HCT116 (cell line): ENCODE data around the gene UBE2V1. TPM values are rescaled to one million over a fixed set of nuclear protein-coding genes. Genes with fewer than 3 reads are reported as not detected.
"Not testable (repeated sequence)": the region's sequence is repeated elsewhere in the genome, so short reads cannot be mapped to it uniquely, and the experiment has no call there.

ENCODE experiments used
- ATAC-seq: fragments of 200-7000 bp; cut with Tn5 transposase; 2 replicates; pipeline ENCODE4 v1.9.1; 2020; ENCODE audit warnings: mild to moderate bottlenecking, moderate library complexity
- BruUV-seq: library from RNA; stranded (reverse); fragments of 400-500 nt; replicated peaks from 2 replicates; lab custom pipeline; 2021; lab: Mats Ljungman, UMichigan
- CTCF ChIA-PET: fragments of 300-600 bp; sonication (Branson Sonifier 250); formaldehyde crosslinking; loops from one replicate; lab custom pipeline; 2021; ENCODE audit warnings: antibody characterized with exemption; lab: Charles Lee
- POLR2A ChIA-PET: fragments of 300-600, 350-600 bp; sonication (Branson Sonifier 250); formaldehyde crosslinking; loops from one replicate; lab custom pipeline; 2021; ENCODE audit warnings: antibody characterized with exemption; lab: Charles Lee
- RAD21 ChIA-PET, 2 experiments: fragments of 300-600 bp; sonication (Branson Sonifier 250); formaldehyde crosslinking; loops; one replicate each; lab custom pipeline; 2023; ENCODE audit warnings: low total read pairs in 2 of 2; ENCODE audit not compliant: uncharacterized antibody in 2 of 2, unreplicated experiment in 2 of 2, low non-redundant PET in 1 of 2; lab: Charles Lee
- DNase-seq: peaks from one replicate; pipeline ENCODE4 v3.0.0-alpha.2; 2010; ENCODE audit warnings: low read depth, low spot score
- H2AFZ ChIP-seq: fragments of 200-600 bp; shearing (Covaris generic), sonication (generic); 2 replicates; pipeline ENCODE4 v1.6.1; 2017; ENCODE audit warnings: low read depth, mixed run types, mixed read lengths, antibody characterized with exemption, low read length; ENCODE audit not compliant: poor library complexity, severe bottlenecking
- H3K27ac ChIP-seq: 2 replicates; pipeline ENCODE4 v1.5.1; 2012; ENCODE audit warnings: low read depth, low read length
- H3K27me3 ChIP-seq: fragments of 200-600 bp; sonication (generic); 2 replicates; pipeline ENCODE4 v1.6.1; 2016; ENCODE audit warnings: mixed run types, low read length, mixed read lengths; ENCODE audit not compliant: insufficient read depth
- H3K36me3 ChIP-seq, 2 experiments: fragments of 200-500 bp in 1 of 2; fragments of 200-600 bp in 1 of 2; sonication (Bioruptor generic) in 1 of 2; sonication (generic) in 1 of 2; 2 replicates each; pipeline versions ENCODE4 v1.5.1 to v1.6.1; 2014 to 2016; ENCODE audit warnings: low read length in 2 of 2, inconsistent platforms in 1 of 2, mixed read lengths in 1 of 2, mixed run types in 1 of 2; ENCODE audit not compliant: insufficient read depth in 2 of 2, control insufficient read depth in 1 of 2
- H3K4me1 ChIP-seq, 2 experiments: fragments of 200-600 bp in 1 of 2; sonication (generic) in 1 of 2; 2 replicates each; pipeline versions ENCODE4 v1.5.1 to v1.6.1; 2012 to 2017; ENCODE audit warnings: low read length in 2 of 2, inconsistent platforms in 1 of 2, mild to moderate bottlenecking in 1 of 2, mixed read lengths in 1 of 2, mixed run types in 1 of 2, moderate library complexity in 1 of 2; ENCODE audit not compliant: insufficient read depth in 2 of 2, control insufficient read depth in 1 of 2
- H3K4me2 ChIP-seq: fragments of 200-600 bp; sonication (generic); 2 replicates; pipeline ENCODE4 v1.6.1; 2017; ENCODE audit warnings: mixed run types, low read length, mixed read lengths
- H3K4me3 ChIP-seq, 2 experiments: fragments of 200-600 bp in 1 of 2; sonication (generic) in 1 of 2; replicated peaks in 1 of 2; 2 replicates each; pipeline ENCODE4 v1.5.1; 2011 to 2016; ENCODE audit warnings: low read length in 2 of 2, control low read depth in 1 of 2, low read depth in 1 of 2, mild to moderate bottlenecking in 1 of 2, mixed read lengths in 1 of 2, mixed run types in 1 of 2
- H3K79me2 ChIP-seq: fragments of 200-600 bp; sonication (generic); 2 replicates; pipeline ENCODE4 v1.6.1; 2017; ENCODE audit warnings: mild to moderate bottlenecking, mixed run types, low read length, moderate library complexity, mixed read lengths; ENCODE audit not compliant: insufficient read depth
- H3K9ac ChIP-seq: fragments of 200-600 bp; sonication (generic); 2 replicates; pipeline ENCODE4 v1.6.1; 2016; ENCODE audit warnings: low read length, mixed read lengths
- H3K9me2 ChIP-seq: fragments of 200-600 bp; sonication (generic), shearing (Covaris generic); 2 replicates; pipeline ENCODE4 v1.6.1; 2017; ENCODE audit warnings: mixed run types, mild to moderate bottlenecking, moderate library complexity; ENCODE audit not compliant: insufficient read depth
- H3K9me3 ChIP-seq, 2 experiments: fragments of 200-500 bp in 1 of 2; fragments of 200-600 bp in 1 of 2; sonication (Bioruptor generic) in 1 of 2; sonication (generic) in 1 of 2; 2 replicates each; pipeline ENCODE4 v1.6.1; 2014 to 2017; ENCODE audit warnings: low read length in 2 of 2, mixed read lengths in 2 of 2, inconsistent platforms in 1 of 2, low read depth in 1 of 2, mild to moderate bottlenecking in 1 of 2, mixed run types in 1 of 2, moderate library complexity in 1 of 2; ENCODE audit not compliant: control insufficient read depth in 1 of 2, insufficient read depth in 1 of 2
- H4K20me1 ChIP-seq: fragments of 200-600 bp; sonication (generic), shearing (Covaris generic); 2 replicates; pipeline ENCODE4 v1.6.1; 2017; ENCODE audit warnings: mixed run types, mild to moderate bottlenecking, moderate library complexity; ENCODE audit not compliant: insufficient read depth
- POLR2A ChIP-seq: IDR thresholded peaks from 2 replicates; pipeline ENCODE4 v1.7.0; 2011; ENCODE audit warnings: borderline replicate concordance; ENCODE audit not compliant: insufficient read depth, insufficient read length; ENCODE audit errors: extremely low read depth
- POLR2AphosphoS5 ChIP-seq: IDR thresholded peaks from 2 replicates; pipeline ENCODE4 v1.6.1; 2011; ENCODE audit warnings: mild to moderate bottlenecking, low read depth, low read length, moderate library complexity
- SIN3A ChIP-seq: IDR thresholded peaks from 2 replicates; pipeline ENCODE4 v1.6.1; 2012; ENCODE audit warnings: low read depth
- SP1 ChIP-seq: IDR thresholded peaks from 2 replicates; pipeline ENCODE4 v1.6.1; 2012; ENCODE audit warnings: low read depth
- TCF7L2 ChIP-seq: IDR thresholded peaks from 2 replicates; pipeline ENCODE4 v1.7.0; 2011; ENCODE audit warnings: borderline replicate concordance, inconsistent platforms; ENCODE audit not compliant: insufficient read depth, insufficient read length; ENCODE audit errors: extremely low read depth
- YY1 ChIP-seq: IDR thresholded peaks from 2 replicates; pipeline ENCODE4 v1.6.1; 2011; ENCODE audit warnings: low read length, low read depth, moderate library complexity, mild to moderate bottlenecking; ENCODE audit not compliant: insufficient replicate concordance; ENCODE audit errors: extremely low read depth
- ZFX ChIP-seq: fragments of 450-650 bp; IDR thresholded peaks from 2 replicates; pipeline ENCODE4 v1.6.1; 2017
- intact Hi-C: fragments of 100-400 bp; cut with micrococcal nuclease; formaldehyde crosslinking; loops from 2 replicates; pipeline ENCODE4 v1.10.0; 2022
- total RNA-seq: library from RNA; stranded (reverse); gene quantifications from one replicate; pipeline ENCODE4 v1.2.1, GENCODE V29; 2021; ENCODE audit not compliant: unreplicated experiment
- TF ChIP-seq, protein P1 (sequence below), 3 experiments: fragments of 200-600 bp in 1 of 3; sonication (generic) in 1 of 3; IDR thresholded peaks in 2 of 3; conservative IDR thresholded peaks in 1 of 3; 2 replicates each; pipeline ENCODE4 v1.5.1; 2012 to 2017; ENCODE audit warnings: low read depth in 2 of 3, low read length in 2 of 3, antibody characterized with exemption in 1 of 3, borderline replicate concordance in 1 of 3, control low read depth in 1 of 3, mild to moderate bottlenecking in 1 of 3, mixed read lengths in 1 of 3, mixed run types in 1 of 3, moderate library complexity in 1 of 3; ENCODE audit not compliant: insufficient read depth in 1 of 3
- TF ChIP-seq, protein P2 (sequence below): IDR thresholded peaks from 2 replicates; pipeline ENCODE4 v1.6.1; 2012

Gene UBE2V1
- total RNA-seq, 1 experiment from 2014 or later = 114 TPM

DNA sequence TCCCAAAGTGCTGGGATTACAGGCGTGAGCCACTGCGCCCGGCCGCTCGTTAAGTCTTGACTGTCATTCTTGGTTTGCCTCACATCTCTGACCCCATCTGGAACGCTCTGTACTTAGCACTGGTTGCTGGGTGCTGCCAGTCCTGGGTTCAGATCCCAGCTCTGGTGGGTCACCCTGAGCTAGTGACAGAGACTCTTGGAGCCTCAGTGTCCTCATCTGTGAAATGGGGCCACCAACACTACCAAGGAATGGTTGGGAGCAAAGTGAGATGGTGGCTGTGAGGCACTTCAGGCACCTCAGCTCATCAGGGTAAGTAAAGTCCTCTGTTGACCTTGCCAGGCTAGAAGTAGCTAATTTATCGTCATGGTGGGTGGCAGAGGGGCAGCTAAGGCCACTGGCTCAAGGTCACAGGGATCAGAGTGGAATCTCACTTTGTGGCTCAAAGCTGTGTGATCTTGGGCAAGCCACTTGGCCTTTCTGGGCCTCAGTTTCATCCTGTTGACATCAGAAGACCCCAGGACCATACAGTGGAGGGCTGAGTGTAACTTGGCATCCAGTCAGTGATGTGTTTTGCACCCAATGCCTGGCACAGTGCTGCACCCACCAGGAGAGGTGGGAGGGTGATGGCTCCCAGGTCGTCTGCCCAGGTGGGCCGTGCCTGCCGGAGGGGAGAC lies 46.7 kb downstream of the UBE2V1 start:
- H2AFZ ChIP-seq = no peak overlapping the region
- no peaks in the 10 kb centered on the region for H3K36me3 ChIP-seq
- intact Hi-C loops = no loop called here
- peaks cover 3 to 10% of the 10 kb centered on the region in 2 experiments; a peak in 3 of 4 replicates for H3K4me1 ChIP-seq
- RAD21 ChIA-PET = interaction anchor here in 1 of 2 experiments (1.4 kb wide), 1 partner anchor 87 kb away, joined by 3 read pairs; no protein-coding TSS in a partner anchor
- CTCF ChIA-PET = interaction anchor here (1.3 kb wide), 1 partner anchor 87 kb away, joined by 4 read pairs; no protein-coding TSS in a partner anchor
- H3K27me3 ChIP-seq = no peaks in the 10 kb centered on the region
- H3K4me3 ChIP-seq = no peak overlapping the region
- DNase-seq (no peak), ATAC-seq (no peak)
- H3K9me2 ChIP-seq = no peaks in the 10 kb centered on the region
- no peaks in the 10 kb centered on the region for H4K20me1 ChIP-seq
- POLR2A ChIA-PET = interaction anchor here (0.5 kb wide), 1 partner anchor 152 kb away, joined by 3 read pairs; no protein-coding TSS in a partner anchor
- TF ChIP-seq ZFX = no peak
- TF ChIP-seq YY1 = no peak
- TF ChIP-seq POLR2AphosphoS5 = no peak
- TF ChIP-seq, protein P1, sequence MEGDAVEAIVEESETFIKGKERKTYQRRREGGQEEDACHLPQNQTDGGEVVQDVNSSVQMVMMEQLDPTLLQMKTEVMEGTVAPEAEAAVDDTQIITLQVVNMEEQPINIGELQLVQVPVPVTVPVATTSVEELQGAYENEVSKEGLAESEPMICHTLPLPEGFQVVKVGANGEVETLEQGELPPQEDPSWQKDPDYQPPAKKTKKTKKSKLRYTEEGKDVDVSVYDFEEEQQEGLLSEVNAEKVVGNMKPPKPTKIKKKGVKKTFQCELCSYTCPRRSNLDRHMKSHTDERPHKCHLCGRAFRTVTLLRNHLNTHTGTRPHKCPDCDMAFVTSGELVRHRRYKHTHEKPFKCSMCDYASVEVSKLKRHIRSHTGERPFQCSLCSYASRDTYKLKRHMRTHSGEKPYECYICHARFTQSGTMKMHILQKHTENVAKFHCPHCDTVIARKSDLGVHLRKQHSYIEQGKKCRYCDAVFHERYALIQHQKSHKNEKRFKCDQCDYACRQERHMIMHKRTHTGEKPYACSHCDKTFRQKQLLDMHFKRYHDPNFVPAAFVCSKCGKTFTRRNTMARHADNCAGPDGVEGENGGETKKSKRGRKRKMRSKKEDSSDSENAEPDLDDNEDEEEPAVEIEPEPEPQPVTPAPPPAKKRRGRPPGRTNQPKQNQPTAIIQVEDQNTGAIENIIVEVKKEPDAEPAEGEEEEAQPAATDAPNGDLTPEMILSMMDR (IDR thresholded peaks at IDR 0.05 in 2 of 3, conservative IDR thresholded peaks at IDR 0.05 in 1 of 3; ENCODE audit: borderline replicate concordance in 1 of 3, insufficient read depth in 1 of 3, low read depth in 2 of 3, low read length in 2 of 3) = no peak
- no peak for TF ChIP-seq SIN3A
- H3K4me2 ChIP-seq = no peak overlapping the region
- no TSS peak for BruUV-seq
- H3K9ac ChIP-seq = no peak overlapping the region
- H3K79me2 ChIP-seq = no peaks in the 10 kb centered on the region
- H3K27ac ChIP-seq = no peak overlapping the region
- no peaks in the 10 kb centered on the region for H3K9me3 ChIP-seq

DNA sequence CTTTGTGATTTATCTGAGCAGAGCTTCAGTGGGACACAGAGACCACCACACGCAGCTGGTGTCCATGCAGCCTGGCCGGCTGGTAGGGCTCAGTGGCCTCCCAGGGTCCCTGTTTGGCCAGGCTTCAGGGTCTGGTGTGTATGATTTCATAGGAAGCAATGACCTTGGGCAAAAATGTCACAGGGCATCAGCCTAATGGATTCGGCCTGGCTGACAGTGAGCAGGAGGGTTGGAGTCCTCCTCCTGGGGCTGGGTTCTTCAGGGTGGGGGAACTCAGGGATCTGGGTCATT lies 47.7 kb downstream of the UBE2V1 start:
- ChIA-PET CTCF (no interaction called here), POLR2A (no interaction called here), RAD21 (no interaction called here)
- peaks cover 1% of the 10 kb centered on the region in 2 experiments; a peak in 3 of 4 replicates for H3K4me1 ChIP-seq
- no peak overlapping the region for H2AFZ ChIP-seq
- no peaks in the 10 kb centered on the region for H3K9me3 ChIP-seq
- no peak overlapping the region for H3K27ac ChIP-seq
- no peak overlapping the region for H3K4me3 ChIP-seq
- no peaks in the 10 kb centered on the region for H3K27me3 ChIP-seq
- no peak overlapping the region for H3K9ac ChIP-seq
- TF ChIP-seq TCF7L2 (no peak), SP1 (no peak), POLR2A (no peak)
- TF ChIP-seq, protein P2, sequence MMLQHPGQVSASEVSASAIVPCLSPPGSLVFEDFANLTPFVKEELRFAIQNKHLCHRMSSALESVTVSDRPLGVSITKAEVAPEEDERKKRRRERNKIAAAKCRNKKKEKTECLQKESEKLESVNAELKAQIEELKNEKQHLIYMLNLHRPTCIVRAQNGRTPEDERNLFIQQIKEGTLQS = no peak
- H4K20me1 ChIP-seq = no peaks in the 10 kb centered on the region
- ATAC-seq (no peak), DNase-seq (no peak)
- no TSS peak for BruUV-seq
- H3K36me3 ChIP-seq = no peaks in the 10 kb centered on the region
- H3K9me2 ChIP-seq = no peaks in the 10 kb centered on the region
- intact Hi-C loops = no loop called here
- H3K79me2 ChIP-seq = no peaks in the 10 kb centered on the region
- no peak overlapping the region for H3K4me2 ChIP-seq

DNA sequence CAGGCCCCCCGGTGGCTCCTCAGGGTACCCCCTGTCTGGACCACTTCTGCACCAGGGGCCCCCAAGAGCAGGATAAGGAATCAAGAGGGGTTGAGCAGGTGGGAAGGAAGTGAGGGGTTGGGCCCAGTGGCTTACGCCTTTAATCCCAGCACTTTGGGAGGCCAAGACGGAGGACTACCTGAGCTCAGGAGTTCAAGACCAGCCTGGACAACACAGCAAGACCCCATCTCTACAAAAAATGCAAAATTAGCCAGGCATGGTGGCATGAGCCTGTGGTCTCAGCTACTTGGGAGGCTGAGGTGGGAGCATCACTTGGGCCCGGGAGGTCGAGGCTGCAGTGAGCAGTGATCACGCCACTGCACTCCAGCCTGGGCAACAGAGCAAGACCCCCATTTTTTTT lies 49.2 kb downstream of the UBE2V1 start:
- H3K27me3 ChIP-seq, H3K27ac ChIP-seq, ATAC-seq, H3K9ac ChIP-seq, H3K9me2 ChIP-seq, H3K36me3 ChIP-seq, H2AFZ ChIP-seq, BruUV-seq, intact Hi-C loops, POLR2A ChIA-PET, H3K9me3 ChIP-seq, RAD21 ChIA-PET, H4K20me1 ChIP-seq, H3K4me2 ChIP-seq, DNase-seq, H3K79me2 ChIP-seq, H3K4me3 ChIP-seq: not testable (repeated sequence)
- CTCF ChIA-PET = interaction anchor here (1.4 kb wide), 1 partner anchor 8 kb away, joined by 4 read pairs; no protein-coding TSS in a partner anchor
- H3K4me1 ChIP-seq = peaks cover 5 to 10% of the 10 kb centered on the region in 2 experiments
